Measurements from ENCODE around the gene TAOK1.

TAOK1 gene

DNA sequence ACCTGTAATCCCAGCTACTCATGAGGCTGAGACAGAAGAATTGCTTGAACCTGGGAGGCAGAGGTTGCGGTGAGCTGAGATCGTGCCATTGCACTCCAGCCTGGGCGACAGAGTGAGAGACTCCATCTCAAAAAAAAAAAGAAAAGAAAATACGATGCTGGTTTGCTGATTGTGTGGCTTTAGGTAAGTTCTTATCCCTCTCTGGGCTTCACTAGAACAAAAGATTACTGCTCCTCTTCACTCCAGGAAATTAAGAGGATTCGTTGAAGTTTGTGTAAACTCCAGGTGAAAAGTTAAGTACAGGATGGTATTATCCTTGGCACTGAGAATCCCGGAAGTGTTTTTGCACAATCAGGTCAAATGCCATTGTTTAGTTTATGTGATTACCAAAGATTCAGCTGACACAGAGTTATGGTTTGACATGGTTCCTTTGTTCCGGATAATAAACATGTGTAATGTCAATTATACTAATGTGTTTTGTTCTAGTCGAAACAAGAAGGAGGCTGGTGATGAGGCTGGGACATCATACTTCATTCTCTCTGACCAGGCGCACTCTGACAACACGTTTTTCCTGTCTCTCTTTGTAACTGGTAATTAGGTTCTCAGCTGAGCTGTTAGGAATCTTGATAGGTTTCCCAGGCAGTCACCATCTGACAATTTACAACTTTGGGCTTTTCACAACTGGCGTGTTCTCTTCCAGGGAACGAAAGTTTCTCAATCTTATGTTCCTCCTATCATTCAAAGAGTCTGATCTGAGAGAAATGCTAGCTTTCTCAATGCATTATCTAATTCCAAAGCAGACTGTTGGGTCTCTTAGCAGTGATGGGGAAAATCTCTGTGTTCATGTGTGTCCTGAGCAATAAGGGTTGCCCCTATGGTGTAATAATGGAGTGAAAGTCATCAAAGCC lies 10.8 kb upstream of the TAOK1 start:
- no peak for DNase-seq

DNA sequence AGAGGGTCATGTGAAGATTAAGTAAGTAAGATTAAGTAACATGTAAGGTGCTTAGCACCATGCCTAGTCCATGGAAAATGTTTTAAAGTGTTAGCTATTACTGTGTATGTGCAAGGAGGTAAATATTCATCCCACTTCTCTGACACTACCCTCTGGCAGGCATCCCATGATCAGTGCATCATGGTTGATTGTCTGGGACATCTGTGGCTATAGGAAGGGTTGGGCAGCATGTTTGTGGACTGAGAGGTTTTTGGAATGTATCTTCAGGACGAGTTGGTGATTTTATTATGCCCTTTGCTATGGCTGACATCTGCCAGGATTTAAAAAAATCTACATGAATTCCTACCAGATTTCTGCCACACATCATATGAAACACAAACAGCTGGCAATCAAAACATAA lies 6.5 kb upstream of the TAOK1 start:
- DNase-seq: peak; percentile 54

DNA sequence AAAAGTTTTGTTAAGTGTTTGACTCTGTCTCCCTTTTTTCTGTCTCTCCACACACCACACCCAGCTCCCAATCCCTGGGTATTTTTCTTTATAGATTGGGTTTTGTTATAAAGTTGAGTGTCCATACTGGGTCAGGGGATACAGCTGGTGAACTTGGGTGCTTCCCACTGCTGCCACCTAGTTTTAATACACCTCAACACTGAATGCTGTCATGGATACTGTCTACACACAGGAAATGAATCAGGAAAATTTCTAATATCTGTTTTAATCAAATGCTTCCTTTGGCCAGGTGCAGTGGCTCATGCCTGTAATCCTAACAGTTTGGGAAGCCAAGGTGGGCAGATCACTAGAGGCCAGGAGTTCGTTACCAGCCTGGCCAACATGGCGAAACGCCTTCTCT lies 5.3 kb upstream of the TAOK1 start:
- DNase-seq: no peak

DNA sequence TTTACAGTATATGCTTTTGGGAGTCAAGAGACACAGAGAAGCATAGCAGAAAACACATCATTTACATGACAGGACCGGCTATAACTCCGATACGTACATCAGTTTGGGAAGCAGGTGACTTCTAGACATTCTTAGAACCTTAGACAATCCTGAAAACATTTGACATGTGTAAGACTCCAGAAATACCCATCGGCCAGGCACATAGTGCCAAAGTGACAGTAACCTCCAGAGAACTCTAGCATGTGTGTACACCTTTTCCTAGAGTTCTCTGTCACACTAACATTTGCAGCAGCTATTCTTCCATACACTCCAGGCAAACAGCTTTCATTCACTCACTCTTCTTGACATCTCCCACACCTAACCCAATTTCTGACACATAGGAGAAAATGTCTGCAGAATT lies 3.4 kb upstream of the TAOK1 start:
- no peak for DNase-seq

DNA sequence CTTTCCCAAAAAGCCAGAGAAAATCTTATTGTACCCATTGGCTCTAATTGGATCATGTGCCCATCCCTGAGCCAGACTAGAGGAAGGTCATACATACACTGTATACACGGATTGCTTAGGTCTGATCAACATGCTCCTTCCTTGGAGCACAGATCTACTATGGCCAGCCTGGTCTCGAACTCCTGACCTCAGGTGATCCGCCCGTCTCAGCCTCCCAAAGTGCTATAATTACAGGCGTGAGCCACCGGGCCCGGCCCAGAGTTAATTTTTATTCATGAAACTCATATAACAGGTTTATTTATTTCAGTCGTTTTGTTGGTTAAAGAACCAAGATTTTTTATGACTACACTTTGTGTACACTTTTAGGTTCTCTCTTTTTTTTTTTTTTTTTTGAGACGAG lies 1.2 kb upstream of the TAOK1 start:
- DNase-seq: no peak

DNA sequence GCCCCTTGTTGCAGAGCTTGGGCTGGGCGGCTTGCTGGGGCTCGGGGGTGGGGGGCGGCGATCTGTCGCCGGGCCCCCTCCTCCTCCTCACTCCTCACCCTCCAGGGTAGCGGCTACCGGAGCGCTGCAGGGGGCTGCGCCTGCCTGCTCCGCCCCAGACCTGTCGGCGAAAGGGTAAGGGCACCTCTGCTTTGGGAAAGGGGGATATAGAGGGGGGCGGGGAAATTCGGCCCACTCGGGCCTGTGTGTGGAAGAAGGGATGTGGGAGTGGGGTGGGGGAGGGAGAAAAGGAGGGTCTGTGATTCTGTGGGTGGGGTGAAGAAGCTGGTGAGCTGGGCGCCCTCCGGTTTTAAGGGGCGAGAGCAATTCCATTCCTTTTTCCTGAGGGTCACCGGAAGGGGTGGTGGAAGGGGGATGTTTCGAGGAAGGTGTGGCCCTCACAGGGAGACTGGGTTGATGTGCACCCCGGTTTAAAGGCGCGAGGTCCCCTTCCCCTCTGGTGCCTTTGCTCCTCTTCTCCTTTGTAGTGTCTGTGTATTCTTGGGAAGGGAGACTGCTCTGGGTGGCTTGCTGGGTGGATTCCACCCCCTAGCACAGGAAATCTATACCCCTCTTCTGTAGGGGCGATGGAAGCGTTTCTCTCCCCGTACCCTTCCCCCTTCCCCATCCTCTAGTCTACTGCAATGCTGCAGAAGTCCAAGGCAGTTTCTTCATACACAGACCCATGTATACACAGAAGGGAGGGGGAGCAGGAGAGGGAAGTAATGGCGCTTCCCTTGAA lies 878 bp downstream of the TAOK1 start:
- DNase-seq: peak; percentile 35

DNA sequence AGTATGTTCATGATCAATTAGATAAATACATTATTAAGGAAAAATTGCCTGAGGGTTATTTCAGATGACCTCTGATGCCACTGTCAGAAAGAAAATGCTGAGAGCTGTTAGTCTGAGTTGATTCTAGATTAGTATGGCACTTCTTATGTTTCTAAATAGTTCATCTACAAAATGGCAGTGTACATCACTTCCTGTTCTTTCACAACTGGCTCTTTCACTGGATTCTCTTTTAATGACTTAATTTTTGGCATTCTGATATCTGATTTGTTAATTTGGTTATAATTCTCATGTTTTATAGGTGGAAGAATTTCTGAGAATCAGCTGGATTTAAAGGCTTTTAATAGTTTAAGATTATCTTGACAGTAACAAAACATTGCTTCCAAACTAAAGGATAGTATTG lies 3.3 kb downstream of the TAOK1 start:
- no peak for DNase-seq

DNA sequence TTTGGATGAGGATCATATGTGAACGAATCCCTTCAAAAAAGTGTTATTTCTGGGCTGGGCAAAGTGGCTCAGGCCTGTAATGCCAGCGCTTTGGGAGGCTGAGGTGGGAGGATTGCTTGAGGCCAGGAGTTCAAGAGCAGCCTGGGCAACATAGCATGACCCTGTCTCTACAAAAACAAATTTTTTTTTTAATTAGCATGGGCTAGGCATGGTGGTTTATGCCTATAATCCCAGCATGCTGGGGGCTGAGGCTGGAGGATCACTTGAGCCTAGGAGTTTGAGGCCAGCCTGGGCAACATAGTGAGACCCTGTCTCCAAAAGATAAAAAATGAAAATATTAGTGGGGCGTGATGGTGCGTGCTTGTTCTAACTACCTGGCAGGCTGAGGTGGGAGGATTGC lies 4.6 kb downstream of the TAOK1 start:
- no peak for DNase-seq

DNA sequence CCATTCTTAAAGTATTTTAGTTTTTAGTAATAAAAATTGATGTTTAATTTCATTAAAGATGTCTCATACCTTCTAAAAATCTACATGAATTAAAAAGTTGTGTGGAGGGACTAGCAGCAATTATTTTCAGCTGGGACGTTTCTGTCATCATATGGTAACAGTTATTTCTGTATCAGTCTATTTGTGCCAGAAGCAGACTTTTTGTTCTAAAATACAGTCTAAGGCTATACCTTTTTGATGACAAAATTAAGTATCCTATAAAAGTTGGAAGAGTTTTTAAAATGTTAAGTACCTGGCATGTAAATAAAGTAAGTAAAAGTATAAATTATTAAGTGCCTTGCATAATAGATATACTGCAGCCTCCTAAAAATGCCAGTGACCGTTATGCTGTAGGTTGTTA lies 5.9 kb downstream of the TAOK1 start:
- no peak for DNase-seq

DNA sequence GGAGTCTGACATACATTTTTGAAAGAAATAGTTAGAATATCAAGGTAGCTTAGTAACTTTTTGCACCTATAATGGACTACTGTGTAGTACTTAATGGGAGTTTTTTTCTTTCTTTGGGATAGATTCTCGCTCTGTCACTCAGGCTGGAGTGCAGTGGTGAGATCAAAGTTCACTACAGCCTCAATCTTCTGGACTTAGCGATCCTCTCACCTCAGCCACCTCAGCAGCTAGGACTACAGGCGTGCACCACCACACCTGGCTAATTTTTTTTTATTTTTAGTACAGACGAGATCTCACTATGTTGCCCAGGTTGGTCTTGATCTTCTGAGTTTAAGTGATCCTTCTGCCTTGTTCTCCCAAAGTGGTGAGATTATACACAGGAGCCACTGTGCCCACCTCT lies 9.5 kb downstream of the TAOK1 start:
- no peak for DNase-seq

DNA sequence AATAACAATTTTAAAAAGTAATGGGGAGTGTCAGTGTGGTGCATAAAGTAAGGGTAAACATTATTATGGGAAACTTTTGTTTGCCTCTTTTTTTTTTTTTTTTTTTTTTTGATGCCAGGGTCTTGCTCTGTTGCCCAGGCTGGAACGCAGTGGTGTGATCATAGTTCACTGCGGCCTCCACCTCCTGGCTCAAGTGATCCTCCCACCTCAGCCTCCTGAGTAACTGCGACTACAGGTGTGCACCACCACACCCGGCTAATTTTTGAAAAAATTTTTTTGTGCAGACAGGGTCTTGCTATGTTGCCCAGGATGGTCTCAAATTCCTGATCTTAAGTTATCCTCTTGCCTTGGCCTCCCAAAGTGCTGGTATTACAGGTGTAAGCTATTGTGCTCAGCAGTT lies 10.7 kb downstream of the TAOK1 start:
- DNase-seq: no peak

DNA sequence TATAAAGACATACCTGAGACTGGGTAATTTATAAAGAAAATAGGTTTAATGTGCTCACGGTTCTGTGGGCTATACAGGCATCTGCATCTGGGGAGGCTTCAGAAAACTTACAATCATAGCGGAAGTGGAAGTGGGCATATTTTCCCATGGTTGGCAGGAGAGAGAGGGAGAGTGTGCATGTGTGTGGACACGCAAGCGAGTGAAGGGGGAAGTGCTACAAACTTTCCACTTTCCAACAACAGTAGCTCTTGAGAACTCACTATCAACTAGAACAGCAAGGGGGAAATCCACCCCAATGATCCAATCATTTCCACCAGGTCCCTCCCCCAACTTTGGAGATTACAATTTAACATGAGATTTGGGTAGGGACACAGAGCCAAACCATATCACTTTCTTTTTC lies 11.1 kb downstream of the TAOK1 start:
- no peak for DNase-seq

DNA sequence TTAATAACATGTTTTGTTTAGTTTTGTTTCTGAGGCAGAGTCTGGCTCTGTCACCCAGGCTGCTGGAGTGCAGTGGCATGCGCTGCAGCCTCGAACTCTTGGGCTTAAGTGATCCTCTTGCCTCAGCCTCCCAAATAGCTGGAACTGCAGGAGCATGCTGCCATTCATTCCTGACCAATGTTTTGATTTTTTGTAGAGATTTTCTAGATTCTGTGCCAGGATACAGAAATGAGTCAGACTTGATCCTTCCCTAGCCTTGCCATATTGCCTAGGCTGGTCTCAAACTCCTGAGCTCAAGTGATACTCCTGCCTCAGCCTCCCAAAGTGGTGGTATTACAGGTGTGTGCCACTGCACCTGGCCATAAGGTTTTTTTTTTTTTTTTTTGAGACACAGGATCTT lies 17.7 kb downstream of the TAOK1 start:
- peak; percentile 32 for DNase-seq

DNA sequence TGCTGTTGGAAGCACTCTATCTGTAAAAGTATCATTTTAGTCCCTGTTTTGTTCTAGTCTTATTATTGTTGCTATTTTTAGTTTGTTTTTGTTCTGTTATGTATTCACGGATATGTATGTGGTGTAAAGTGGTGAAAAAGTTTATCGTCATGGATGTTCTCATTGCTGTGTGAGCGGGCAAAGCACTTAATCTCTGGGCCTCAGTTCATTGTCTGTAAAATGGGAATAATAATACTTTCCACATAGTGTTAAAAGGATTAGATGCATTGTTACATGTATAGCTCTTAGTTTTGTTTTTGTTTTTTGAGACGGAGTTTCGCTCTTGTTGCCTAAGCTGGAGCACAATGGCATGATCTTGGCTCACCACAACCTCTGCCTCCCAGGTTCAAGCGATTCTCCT lies 19.8 kb downstream of the TAOK1 start:
- DNase-seq: no peak

DNA sequence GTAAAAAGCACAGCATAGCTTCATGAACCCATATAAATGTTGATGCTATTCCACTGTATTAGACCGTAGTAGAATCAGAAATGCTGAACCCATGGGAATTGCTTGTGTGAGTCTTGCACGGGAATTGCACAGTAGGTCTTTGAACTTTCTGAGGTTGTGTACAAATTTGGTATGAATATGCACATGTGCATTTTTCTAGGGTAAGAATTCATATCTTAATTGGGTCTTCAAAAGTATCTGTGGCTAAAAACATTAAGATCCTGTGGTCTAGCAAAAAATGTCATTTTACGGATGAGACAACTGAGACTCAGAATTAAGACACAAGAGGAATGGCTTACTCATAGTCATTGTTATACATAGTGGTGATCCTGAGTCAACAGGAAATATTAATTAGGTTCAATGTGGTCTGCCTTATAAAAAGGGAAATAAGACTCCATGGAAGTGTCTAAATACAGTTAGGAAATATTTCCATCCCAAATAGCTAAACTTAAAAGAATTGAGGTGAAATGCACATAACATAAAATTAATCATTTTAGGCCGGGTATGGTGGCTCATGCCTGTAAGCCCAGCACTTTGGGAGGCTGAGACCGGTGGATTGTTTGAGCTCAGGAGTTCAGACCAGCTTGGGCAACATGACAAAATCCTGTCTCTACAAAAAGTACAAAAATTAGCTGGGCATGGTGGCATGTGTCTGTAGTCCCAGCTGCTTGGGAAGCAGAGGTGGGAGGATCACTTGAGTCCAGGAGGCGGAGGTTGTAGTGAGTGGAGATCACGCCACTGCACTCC lies 22.8 kb downstream of the TAOK1 start:
- DNase-seq: peak; percentile 88

DNA sequence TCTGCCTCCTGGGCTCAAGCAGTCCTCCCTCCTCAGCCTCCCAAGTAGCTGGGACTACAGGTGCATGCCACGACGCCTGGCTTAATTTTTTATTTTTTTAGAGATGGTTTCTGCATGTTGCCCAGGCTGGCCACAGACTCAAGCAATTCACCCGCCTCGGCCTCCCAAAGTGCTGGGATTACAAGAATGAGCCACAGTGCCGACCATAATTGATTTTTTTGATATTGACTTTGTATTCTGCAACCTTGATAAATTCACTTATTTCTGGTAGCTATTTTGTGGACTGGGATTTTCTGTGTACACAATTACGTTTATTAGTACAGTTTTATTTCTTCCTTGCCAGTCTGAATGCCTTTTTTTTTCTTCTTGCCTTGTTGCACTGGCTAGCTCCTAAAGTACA lies 30.0 kb downstream of the TAOK1 start:
- DNase-seq: no peak

DNA sequence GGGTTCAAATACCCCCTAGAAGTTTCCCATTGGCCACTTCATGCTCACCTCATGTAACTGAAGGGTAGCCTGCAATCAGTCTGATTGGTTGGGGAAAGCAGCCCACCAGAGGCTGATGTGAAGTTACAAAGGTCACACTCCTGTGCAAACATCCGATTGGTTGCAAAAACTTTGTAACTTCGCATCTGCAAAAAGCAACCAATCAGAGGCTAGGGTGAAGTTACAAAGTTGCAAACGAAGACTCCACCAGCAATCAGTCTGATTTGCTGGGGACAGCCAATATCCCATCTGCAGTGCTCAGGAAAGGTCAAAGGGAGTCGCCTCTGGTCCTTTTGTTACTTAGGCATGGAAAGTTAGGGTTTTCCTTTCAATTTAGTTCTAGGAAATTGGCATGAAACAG lies 40.1 kb downstream of the TAOK1 start:
- no peak for DNase-seq

DNA sequence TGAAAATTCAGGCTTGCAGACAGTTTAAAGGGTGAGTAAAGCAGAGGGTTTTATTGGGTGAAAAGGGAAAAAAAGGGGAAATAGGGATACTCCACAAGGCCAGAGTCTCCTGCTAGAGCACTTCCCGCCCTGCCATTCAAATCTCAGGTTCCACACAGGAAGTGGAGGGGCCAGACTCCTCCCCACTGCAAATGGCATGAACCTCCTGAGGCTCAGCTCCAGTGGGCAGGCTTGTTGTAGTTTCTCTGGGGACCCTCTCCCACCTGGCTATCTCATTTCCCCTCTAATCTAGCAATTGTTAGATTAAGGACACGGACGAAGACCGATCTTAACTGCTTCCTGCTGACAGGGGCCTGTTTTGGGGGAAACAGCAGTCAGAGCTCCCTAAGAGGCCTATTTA lies 43.4 kb downstream of the TAOK1 start:
- peak; percentile 2 for DNase-seq

DNA sequence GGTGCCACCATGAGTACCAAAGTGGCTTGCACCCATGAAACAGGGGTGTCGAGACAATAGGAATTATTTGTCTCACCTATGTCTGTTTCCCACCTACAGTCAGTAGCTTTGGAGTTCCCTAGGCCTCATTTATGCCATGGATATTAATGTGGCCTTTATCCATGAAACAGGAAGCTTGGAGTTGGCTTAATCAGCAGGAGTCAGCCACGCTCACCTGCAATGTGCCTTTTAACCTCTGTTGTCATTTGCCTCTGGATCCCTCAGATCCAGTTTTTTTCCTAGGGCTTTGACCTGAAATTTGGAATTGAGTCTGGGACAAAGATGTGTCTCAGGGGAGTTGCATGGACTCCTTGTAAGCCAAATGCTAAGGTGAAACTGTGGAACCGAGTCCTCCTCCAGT lies 44.4 kb downstream of the TAOK1 start:
- no peak for DNase-seq

DNA sequence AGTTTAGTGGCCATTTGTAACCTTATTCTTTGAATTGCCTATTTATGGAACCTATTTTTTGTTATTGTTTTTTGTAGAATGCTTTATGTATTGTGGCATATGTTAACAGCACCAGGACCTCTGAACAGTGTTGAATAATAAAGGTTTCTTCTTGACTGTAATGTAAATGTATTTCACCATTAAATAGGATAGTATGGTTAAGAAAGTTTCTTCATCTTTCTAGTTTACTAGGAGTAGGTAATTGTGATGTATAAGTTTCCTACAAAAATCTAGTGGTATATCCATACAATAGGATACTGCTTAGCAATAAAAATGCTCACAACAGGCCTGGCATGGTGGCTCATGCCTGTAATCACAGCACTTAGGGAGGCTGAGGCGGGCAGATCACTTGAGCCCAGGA lies 52.3 kb downstream of the TAOK1 start:
- DNase-seq: no peak

DNA sequence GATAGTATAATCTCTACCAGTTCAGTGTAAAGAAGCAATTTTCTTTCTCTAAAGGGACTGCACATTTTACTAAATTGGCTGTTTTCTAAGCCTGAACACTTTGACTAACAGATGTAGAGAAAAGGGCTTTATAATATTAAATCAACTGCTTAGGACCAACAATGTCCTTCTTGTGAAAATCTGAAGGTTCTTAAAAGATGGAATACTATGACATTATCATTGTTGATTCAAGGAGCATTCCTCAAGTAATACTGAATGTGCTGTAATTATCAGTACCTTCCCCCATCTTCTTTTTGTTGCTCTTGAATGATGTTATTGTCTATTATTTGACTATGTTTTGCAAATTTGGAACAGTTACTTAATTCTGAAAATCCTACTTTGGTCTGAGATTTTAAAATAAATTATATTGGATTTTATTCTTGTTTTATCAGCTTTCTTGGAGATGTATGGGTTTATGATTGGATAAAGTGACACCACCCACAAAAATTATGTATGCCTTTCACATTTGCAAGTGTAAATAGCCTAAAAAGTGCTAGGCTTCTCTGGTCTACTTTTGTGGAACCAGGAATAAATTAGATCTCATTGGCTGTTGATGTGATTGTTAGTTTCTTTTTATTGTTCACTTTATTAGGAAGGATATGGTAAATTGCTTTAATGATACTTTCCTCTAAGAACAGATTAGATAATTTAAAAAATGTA lies 53.0 kb downstream of the TAOK1 start:
- no peak for DNase-seq

DNA sequence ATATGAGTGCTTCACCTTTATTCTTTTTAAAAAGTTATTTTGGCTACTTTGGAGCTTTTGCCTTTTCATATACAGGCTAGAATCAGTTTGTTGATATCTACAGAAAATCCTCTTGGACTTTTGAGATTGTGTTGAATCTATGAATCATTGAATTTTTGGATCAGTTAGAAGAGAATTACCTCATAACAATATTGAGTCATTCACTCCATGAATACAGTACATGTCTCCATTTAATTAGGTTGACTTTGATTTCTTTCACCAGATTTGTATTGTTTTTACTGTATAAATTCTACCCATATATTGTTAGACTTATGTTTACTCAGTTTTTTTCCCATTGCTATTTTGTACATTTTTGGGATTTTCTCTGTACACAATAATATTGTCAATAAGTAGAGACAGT lies 54.4 kb downstream of the TAOK1 start:
- peak; percentile 65 for DNase-seq

DNA sequence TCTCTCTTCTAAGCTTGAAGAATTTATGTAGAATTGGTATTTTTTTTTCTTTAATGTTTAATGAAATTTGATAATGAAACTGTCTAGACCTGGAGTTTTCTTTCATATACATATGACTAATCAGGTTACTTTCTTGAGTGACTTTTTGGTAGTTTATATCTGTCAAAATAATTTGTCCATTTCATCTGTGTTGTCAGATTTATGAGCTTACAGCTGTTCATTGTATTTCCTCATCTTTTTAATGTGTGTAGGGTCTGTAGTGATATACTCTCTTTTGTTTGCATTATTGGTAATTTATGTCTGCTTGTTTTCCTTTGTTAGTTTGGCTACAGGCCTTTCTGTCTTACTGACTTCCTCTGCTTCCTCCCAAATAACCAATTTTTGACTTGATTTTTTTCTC lies 55.7 kb downstream of the TAOK1 start:
- no peak for DNase-seq

Data from fibroblast of skin of back (primary cell).